PC-9 (cell line): ENCODE data around the gene SLC22A23. TPM values are rescaled to one million over a fixed set of nuclear protein-coding genes. Genes with fewer than 3 reads are reported as not detected.
"Not testable (repeated sequence)": the region's sequence is repeated elsewhere in the genome, so short reads cannot be mapped to it uniquely, and the experiment has no call there.

ENCODE experiments used
- BruUV-seq: library from RNA; stranded (reverse); fragments of 400-500 nt; replicated peaks from 2 replicates; lab custom pipeline; 2021; lab: Mats Ljungman, UMichigan
- CTCF ChIA-PET: fragments of 300-600 bp; sonication (Branson Sonifier 250); formaldehyde crosslinking; loops from one replicate; lab custom pipeline; 2022; ENCODE audit warnings: antibody characterized with exemption; lab: Charles Lee
- POLR2A ChIA-PET: fragments of 300-600 bp; sonication (Branson Sonifier 250); formaldehyde crosslinking; loops from one replicate; lab custom pipeline; 2022; ENCODE audit warnings: antibody characterized with exemption; ENCODE audit not compliant: unreplicated experiment; lab: Charles Lee
- DNase-seq, 2 experiments: peaks; one replicate each; pipeline versions ENCODE4 v3.0.0 to v3.0.0-alpha.2; 2015 to 2022; ENCODE audit warnings: mixed read lengths in 1 of 2
- H2AFZ ChIP-seq: fragments of 200-600 bp; sonication (generic); 2 replicates; pipeline ENCODE4 v1.8.1; 2017; ENCODE audit warnings: antibody characterized with exemption
- H3F3A ChIP-seq: fragments of 200-600 bp; sonication (generic); 2 replicates; pipeline ENCODE4 v1.8.1; 2017; ENCODE audit warnings: antibody characterized with exemption, mild to moderate bottlenecking, low read depth; ENCODE audit not compliant: insufficient read depth
- H3K27ac ChIP-seq: fragments of 200-600 bp; sonication (generic); 2 replicates; pipeline ENCODE4 v1.6.1; 2016; ENCODE audit warnings: mixed run types
- H3K27me3 ChIP-seq: fragments of 200-600 bp; sonication (generic); 2 replicates; pipeline ENCODE4 v1.6.1; 2016; ENCODE audit warnings: low read depth, mixed run types; ENCODE audit not compliant: insufficient read depth
- H3K36me3 ChIP-seq: fragments of 200-600 bp; sonication (generic); 2 replicates; pipeline ENCODE4 v1.6.1; 2016; ENCODE audit warnings: low read depth, mixed run types
- H3K4me1 ChIP-seq: fragments of 200-600 bp; sonication (generic); replicated peaks from 2 replicates; pipeline ENCODE4 v1.6.1; 2016; ENCODE audit warnings: mixed run types; ENCODE audit not compliant: insufficient read depth
- H3K4me2 ChIP-seq: fragments of 200-600 bp; sonication (generic); 2 replicates; pipeline ENCODE4 v1.6.1; 2017; ENCODE audit warnings: mixed run types
- H3K4me3 ChIP-seq: fragments of 200-600 bp; sonication (generic); 2 replicates; pipeline ENCODE4 v1.6.1; 2016; ENCODE audit warnings: mixed run types
- H3K79me2 ChIP-seq: fragments of 200-600 bp; sonication (generic); 2 replicates; pipeline ENCODE4 v1.6.1; 2017; ENCODE audit warnings: low read depth, mixed run types
- H3K9me2 ChIP-seq: fragments of 200-600 bp; sonication (generic); 2 replicates; pipeline ENCODE4 v1.8.1; 2017; ENCODE audit warnings: mild to moderate bottlenecking; ENCODE audit not compliant: insufficient read depth
- H3K9me3 ChIP-seq: fragments of 200-600 bp; sonication (generic); 2 replicates; pipeline ENCODE4 v1.8.1; 2016; ENCODE audit warnings: low read depth; ENCODE audit not compliant: insufficient read depth
- H4K20me1 ChIP-seq: fragments of 200-600 bp; sonication (generic); 2 replicates; pipeline ENCODE4 v1.8.1; 2017; ENCODE audit not compliant: insufficient read depth
- EZH2 ChIP-seq: fragments of 200-600 bp; sonication (generic); IDR thresholded peaks from 2 replicates; pipeline ENCODE4 v1.8.0; 2017; ENCODE audit warnings: antibody characterized with exemption, low read depth
- intact Hi-C: fragments of 100-400 bp; cut with micrococcal nuclease; formaldehyde crosslinking; loops from one replicate; pipeline ENCODE4 v1.10.0; 2022; ENCODE audit not compliant: unreplicated experiment
- total RNA-seq: library from RNA; stranded (reverse); gene quantifications from 2 replicates; pipeline ENCODE4 v1.2.3, GENCODE V29; 2021
- TF ChIP-seq, protein P1 (sequence below): fragments of 200-600 bp; sonication (generic); conservative IDR thresholded peaks from 2 replicates; pipeline ENCODE4 v1.6.1; 2017; ENCODE audit warnings: mixed run types, antibody characterized with exemption, mild to moderate bottlenecking, moderate library complexity

SLC22A23 gene
- total RNA-seq, 1 experiment from 2014 or later = 13.5 TPM

DNA sequence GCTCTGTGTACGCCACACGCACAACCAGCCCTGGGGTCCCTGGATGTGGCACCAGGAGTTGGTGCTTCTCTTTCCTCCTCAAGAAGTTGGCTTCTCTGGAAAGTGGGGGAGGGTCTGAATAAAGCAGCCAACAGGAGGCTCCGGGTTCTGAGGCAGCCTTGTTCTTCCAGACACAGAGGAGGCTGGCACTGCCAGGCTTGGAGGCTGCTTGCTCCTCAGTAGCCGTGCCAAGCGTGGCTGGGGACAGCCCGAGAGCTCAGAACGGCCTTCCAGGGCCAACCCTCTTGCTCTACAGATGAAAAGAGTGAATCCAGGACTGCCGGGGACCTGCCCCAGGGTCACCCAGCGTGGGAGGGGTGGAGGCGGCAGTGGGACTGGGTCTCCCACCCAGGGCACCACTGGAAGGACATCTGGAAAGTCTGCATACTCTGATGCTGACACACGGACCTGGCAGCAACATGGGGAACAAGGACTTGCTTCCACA lies 70.4 kb downstream of the SLC22A23 start:
- POLR2A ChIA-PET = interaction anchor here (0.6 kb wide), 1 partner anchor 143 kb away, joined by 5 read pairs; no protein-coding TSS in a partner anchor
- no TSS peak for BruUV-seq
- Histone ChIP-seq H3K4me1 (peaks cover 19% of the 10 kb centered on the region), H4K20me1 (no peaks in the 10 kb centered on the region), H3K4me3 (no peak overlapping the region), H2AFZ (no peak overlapping the region), H3K27ac (no peak overlapping the region), H3F3A (peaks cover 18% of the 10 kb centered on the region), H3K27me3 (no peaks in the 10 kb centered on the region), H3K4me2 (no peak overlapping the region), H3K9me2 (no peaks in the 10 kb centered on the region), H3K9me3 (no peaks in the 10 kb centered on the region), H3K79me2 (no peaks in the 10 kb centered on the region), H3K36me3 (no peaks in the 10 kb centered on the region)
- CTCF ChIA-PET = no interaction called here
- intact Hi-C loops = no loop called here
- TF ChIP-seq, protein P1, sequence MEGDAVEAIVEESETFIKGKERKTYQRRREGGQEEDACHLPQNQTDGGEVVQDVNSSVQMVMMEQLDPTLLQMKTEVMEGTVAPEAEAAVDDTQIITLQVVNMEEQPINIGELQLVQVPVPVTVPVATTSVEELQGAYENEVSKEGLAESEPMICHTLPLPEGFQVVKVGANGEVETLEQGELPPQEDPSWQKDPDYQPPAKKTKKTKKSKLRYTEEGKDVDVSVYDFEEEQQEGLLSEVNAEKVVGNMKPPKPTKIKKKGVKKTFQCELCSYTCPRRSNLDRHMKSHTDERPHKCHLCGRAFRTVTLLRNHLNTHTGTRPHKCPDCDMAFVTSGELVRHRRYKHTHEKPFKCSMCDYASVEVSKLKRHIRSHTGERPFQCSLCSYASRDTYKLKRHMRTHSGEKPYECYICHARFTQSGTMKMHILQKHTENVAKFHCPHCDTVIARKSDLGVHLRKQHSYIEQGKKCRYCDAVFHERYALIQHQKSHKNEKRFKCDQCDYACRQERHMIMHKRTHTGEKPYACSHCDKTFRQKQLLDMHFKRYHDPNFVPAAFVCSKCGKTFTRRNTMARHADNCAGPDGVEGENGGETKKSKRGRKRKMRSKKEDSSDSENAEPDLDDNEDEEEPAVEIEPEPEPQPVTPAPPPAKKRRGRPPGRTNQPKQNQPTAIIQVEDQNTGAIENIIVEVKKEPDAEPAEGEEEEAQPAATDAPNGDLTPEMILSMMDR = no peak
- no peak for TF ChIP-seq EZH2
- DNase-seq = no peak

DNA sequence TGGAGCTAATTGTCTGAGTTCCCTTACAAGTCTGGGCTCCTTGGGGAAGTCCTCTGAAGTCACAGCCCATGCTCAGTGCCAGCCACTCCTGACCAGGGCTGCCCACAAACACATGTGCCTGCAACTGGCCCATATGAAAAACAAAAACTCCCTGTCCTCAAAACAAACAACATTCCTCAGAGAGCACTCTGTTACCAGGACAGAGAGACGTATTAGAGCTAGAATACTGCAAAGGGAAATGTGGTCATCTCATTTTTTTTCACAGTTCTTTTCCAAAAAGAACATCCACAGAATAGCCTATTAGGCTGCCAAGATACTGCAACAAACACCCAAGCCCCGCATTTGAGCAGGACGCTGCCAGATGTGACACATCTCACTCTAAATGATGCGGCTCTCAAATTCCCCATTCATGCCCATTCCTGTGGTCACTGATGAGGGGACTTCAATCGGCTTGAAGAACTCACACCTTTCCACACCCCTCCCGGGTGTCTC lies 71.1 kb downstream of the SLC22A23 start:
- CTCF ChIA-PET = no interaction called here

DNA sequence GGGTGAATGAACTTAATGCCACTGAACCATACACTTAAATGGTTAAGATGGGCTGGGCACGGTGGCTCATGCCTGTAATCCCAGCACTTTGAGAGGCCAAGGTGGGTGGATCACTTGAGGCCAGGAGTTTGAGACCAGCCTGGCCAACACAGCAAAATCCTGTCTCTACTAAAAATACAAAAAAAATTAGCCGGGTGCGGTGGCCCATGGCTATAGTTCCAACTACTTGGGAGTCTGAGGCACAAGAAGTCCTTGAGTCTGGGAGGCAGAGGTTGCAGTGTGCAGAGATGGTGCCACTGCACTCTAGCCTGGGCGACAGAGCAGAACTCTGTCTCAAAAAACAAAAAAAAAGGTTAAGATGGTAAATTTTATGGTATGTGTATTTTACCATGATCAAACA lies 71.7 kb downstream of the SLC22A23 start:
- H3K4me3 ChIP-seq, H2AFZ ChIP-seq, DNase-seq, POLR2A ChIA-PET, H3K4me2 ChIP-seq, H3K79me2 ChIP-seq, H3K9me2 ChIP-seq, H4K20me1 ChIP-seq, CTCF ChIA-PET, H3K27me3 ChIP-seq, intact Hi-C loops, BruUV-seq, H3K36me3 ChIP-seq, H3K9me3 ChIP-seq, H3K27ac ChIP-seq: not testable (repeated sequence)
- peaks cover 31% of the 10 kb centered on the region for H3K4me1 ChIP-seq
- peaks cover 22% of the 10 kb centered on the region for H3F3A ChIP-seq

More for the DNA sequence above, 71.1 kb downstream of the SLC22A23 start:
- Histone ChIP-seq H4K20me1 (no peaks in the 10 kb centered on the region), H3K4me2 (no peak overlapping the region), H3K36me3 (no peaks in the 10 kb centered on the region), H3K27me3 (no peaks in the 10 kb centered on the region), H3K27ac (no peak overlapping the region), H2AFZ (no peak overlapping the region), H3K79me2 (no peaks in the 10 kb centered on the region), H3K9me2 (no peaks in the 10 kb centered on the region), H3K4me3 (no peak overlapping the region), H3K4me1 (peaks cover 26% of the 10 kb centered on the region), H3K9me3 (no peaks in the 10 kb centered on the region), H3F3A (peaks cover 22% of the 10 kb centered on the region)
- BruUV-seq = no TSS peak
- intact Hi-C loops = no loop called here
- DNase-seq = no peak
- POLR2A ChIA-PET = no interaction called here
- TF ChIP-seq EZH2 = no peak
- TF ChIP-seq, protein P1 = no peak
